SK-N-SH treated with all-trans-retinoic acid at 6 μM for 48 hours (cell line): ENCODE results near the gene B3GAT1.

Source experiments
- CSDC2 ChIP-seq: fragments of 250-450 bp; sonication (Bioruptor Pico); IDR thresholded peaks from 2 replicates; pipeline ENCODE4 v1.5.0; 2020; ENCODE audit warnings: mild to moderate bottlenecking, moderate library complexity
- ESRRG ChIP-seq: fragments of 250-450 bp; sonication (Bioruptor Pico); IDR thresholded peaks from 2 replicates; pipeline ENCODE4 v1.6.1; 2021; ENCODE audit warnings: mild to moderate bottlenecking
- GLIS3 ChIP-seq: fragments of 250-450 bp; sonication (Bioruptor Pico); IDR thresholded peaks from 2 replicates; pipeline ENCODE4 v1.5.0; 2020; ENCODE audit warnings: mild to moderate bottlenecking, moderate library complexity
- OSR1 ChIP-seq: fragments of 250-450 bp; sonication (Bioruptor Pico); IDR thresholded peaks from 2 replicates; pipeline ENCODE4 v1.8.0; 2022; ENCODE audit warnings: moderate library complexity, mild to moderate bottlenecking, inconsistent platforms
- POU6F1 ChIP-seq: fragments of 250-450 bp; sonication (Bioruptor Pico); IDR thresholded peaks from 2 replicates; pipeline ENCODE4 v1.8.0; 2021; ENCODE audit warnings: low read depth, mild to moderate bottlenecking, moderate library complexity, borderline replicate concordance
- PPARA ChIP-seq: fragments of 250-450 bp; sonication (Bioruptor Pico); IDR thresholded peaks from 2 replicates; pipeline ENCODE4 v1.5.0; 2020; ENCODE audit warnings: mild to moderate bottlenecking, borderline replicate concordance
- SNAI2 ChIP-seq: fragments of 250-450 bp; sonication (Bioruptor Pico); IDR thresholded peaks from 2 replicates; pipeline ENCODE4 v1.5.0; 2020; ENCODE audit warnings: mild to moderate bottlenecking, moderate library complexity
- TCF4 ChIP-seq: fragments of 250-450 bp; sonication (Bioruptor Pico); IDR thresholded peaks from 2 replicates; pipeline ENCODE4 v1.8.0; 2021; ENCODE audit warnings: mild to moderate bottlenecking, moderate library complexity, borderline replicate concordance
- TOX ChIP-seq: fragments of 250-450 bp; sonication (Bioruptor Pico); IDR thresholded peaks from 2 replicates; pipeline ENCODE4 v1.8.0; 2021; ENCODE audit warnings: mild to moderate bottlenecking, moderate library complexity, borderline replicate concordance
- ZC3H10 ChIP-seq: fragments of 250-450 bp; sonication (Bioruptor Pico); IDR thresholded peaks from 2 replicates; pipeline ENCODE4 v1.5.1; 2021; ENCODE audit warnings: mild to moderate bottlenecking, moderate library complexity
- ZFP30 ChIP-seq: fragments of 450-650 bp; formaldehyde crosslinking; IDR thresholded peaks from 2 replicates; pipeline ENCODE4 v1.5.0; 2022; ENCODE audit warnings: mild to moderate bottlenecking, moderate library complexity

GRCh38 chr11:134343646-134344045 lies 68.4 kb downstream of the B3GAT1 start:
- TF ChIP-seq ZC3H10 (no peak), ZFP30 (CRISPR knock-in tag) (no peak), TOX (CRISPR knock-in tag) (no peak), POU6F1 (CRISPR knock-in tag) (no peak), PPARA (CRISPR knock-in tag) (no peak), OSR1 (CRISPR knock-in tag) (no peak), TCF4 (CRISPR knock-in tag) (no peak), GLIS3 (CRISPR knock-in tag) (no peak), CSDC2 (CRISPR knock-in tag) (no peak), SNAI2 (CRISPR knock-in tag) (no peak), ESRRG (CRISPR knock-in tag) (no peak)
